GM19025 (cell line): ENCODE results near the gene NSMCE1.
"Not testable (repeated sequence)": the region's sequence is repeated elsewhere in the genome, so short reads cannot be mapped to it uniquely, and the experiment has no call there.

Experiments
- ATAC-seq: cut with Tn5 transposase; IDR thresholded peaks from one replicate; pipeline ENCODE4 v1.9.1; 2021; ENCODE audit warnings: mild to moderate bottlenecking, low read depth, moderate library complexity; ENCODE audit not compliant: unreplicated experiment

Gene NSMCE1

GRCh38 chr16:27220527-27220926 lies 48.0 kb downstream of the NSMCE1 start:
- no peak for ATAC-seq

DNA sequence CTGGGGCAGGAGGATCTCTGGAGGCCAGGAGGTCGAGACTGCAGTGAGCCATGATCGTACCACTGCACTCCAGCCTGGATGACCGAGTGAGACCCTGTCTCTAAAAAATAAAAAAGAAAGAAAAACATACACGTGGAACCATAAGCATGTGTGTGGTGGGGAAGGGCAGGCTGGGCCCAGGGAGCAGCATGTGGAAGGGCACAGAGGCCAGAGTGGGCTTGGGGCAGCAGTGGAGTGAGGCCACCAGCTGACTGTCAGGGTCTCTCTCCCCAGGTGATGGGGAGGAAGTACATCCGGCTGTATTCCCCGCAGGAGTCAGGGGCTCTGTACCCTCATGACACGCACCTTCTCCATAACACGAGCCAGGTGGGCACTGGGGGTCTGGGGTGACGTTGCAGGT lies 48.5 kb downstream of the NSMCE1 start:
- no peak for ATAC-seq

GRCh38 chr16:27219161-27219560 lies 49.4 kb downstream of the NSMCE1 start:
- ATAC-seq, result no peak

DNA sequence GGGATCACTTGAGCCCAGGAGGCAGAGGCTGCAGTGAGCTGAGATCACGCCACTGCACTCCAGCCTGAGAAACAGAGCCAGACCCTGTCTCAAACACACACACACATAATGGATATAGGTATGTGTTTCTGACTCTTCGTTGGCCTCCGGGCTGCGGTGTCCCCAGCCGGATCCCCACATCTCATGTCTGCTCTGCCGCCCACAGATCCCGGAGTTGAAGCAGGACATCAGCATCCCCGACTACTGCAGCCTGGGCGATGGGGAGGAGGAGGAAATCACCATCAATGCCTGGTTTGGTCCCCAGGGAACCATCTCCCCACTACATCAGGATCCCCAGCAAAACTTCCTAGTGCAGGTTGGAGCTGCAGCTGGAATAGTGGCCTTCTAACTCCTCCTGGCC lies 49.8 kb downstream of the NSMCE1 start:
- ATAC-seq, result no peak

DNA sequence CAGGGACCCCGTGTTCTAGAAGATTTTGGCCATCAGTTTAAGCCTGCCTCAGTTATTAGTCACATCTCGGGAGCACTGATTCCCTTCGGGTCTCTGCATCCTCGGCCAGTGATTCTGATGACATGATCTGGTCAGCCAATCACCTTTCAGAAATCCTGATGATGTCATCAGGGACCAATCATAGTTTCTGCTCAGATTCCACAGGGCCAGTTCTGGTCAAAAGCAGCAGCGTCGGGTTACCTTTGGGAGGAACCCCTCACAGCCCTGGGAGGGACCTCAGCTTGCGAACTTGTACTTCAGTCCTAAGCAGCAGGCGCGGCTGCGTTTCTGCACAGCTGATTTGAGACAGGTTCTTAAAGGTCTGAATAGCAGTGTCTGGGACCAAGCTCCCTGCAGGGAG lies 51.3 kb downstream of the NSMCE1 start:
- ATAC-seq, result no peak

- ATAC-seq, result no peak
Observed at GRCh38 chr16:27216297-27216885, 52.2 kb downstream of the NSMCE1 start.

GRCh38 chr16:27215660-27216059 lies 52.9 kb downstream of the NSMCE1 start:
- ATAC-seq, result no peak

- no peak for ATAC-seq
Observed at GRCh38 chr16:27214084-27214961, 54.2 kb downstream of the NSMCE1 start.

DNA sequence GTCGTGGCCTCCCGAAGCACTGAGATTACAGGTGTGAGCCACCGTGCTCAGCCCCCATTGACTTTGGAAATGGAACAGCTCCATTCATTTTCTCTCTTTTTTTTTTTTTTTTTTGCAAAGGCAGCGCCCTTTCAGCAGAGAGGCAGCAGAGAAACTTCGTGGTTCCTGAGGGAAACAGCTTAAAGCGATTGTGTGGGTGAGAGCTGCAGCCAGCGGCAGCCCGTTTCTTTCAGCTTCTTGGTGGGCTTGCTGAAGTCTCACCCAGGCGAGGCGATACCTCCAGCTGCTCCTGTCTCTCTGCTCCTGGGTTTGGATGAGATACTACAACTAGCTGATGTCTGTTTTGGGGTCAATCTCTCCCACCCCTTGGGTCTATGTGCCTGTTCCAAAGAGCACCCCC lies 57.5 kb downstream of the NSMCE1 start:
- no peak for ATAC-seq

GRCh38 chr16:27210174-27210573 lies 58.4 kb downstream of the NSMCE1 start:
- no peak for ATAC-seq

DNA sequence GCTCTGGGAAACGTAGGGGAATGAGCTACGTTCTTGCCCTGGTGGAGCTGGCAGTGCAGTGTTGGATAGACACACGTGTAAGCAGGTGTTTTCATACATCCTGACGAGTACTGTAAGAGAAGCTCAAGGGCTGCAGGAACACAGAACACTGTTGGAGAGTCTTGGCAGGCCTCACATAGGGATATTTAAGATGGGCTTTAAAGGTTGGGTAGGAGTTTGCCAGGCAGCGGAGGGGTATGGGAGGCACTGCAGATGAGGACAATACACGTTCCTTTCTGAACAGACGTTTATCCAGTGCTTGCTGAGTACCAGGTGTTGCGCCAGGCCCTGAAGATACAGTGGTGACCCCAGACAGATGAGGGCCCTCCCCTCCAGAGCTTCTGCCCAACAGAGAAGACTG lies 59.0 kb downstream of the NSMCE1 start:
- no peak for ATAC-seq

- ATAC-seq, result no peak
Observed at GRCh38 chr16:27208796-27209195, 59.8 kb downstream of the NSMCE1 start.

GRCh38 chr16:27208081-27208680 lies 60.4 kb downstream of the NSMCE1 start:
- no peak for ATAC-seq

DNA sequence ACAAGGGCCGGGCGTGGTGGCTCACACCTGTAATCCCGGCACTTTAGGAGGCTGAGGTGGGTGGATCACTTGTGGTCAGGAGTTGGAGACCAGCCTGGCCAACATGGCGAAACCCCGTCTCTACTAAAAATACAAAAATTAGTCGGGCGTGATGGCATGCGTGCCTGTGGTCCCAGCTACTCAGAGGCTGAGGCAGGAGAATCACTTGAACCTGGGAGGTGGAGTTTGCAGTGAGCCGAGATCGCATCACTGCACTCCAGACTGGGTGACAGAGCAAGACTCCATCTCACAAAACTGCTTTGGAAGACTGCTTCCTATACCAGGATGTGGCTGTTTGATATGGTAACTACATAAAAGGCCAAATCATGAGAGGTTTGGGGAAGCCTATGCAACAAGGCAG lies 61.5 kb downstream of the NSMCE1 start:
- ATAC-seq, result not testable (repeated sequence)

DNA sequence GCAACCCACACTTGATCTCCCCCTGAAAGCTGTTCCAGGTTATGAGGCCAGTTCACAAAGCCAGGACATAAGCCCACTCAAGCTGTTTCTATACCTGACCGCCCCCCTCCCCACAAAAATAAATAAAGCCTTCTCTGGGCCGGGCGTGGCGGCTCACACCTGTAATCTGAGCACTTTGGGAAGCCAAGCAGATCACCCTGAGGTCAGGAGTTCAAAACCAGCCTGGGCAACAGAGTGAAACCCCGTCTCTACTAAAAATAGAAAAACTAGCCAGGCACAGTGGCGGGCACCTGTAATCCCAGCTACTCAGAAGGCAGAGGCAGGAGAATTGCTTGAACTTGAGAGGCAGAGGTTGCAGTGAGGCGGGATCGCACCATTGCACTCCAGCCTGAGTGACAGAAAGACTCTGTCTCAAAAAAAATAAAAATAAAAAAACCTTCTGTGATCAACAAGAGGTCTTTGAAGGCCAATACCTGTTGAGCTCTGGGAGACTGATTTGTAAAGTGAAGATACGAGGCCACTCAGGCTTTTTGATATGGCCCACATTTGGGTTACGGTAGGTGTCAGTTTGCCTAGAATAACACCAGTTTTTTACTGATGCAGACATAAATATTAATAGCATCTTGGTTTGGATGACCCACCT lies 63.0 kb downstream of the NSMCE1 start:
- no peak for ATAC-seq

DNA sequence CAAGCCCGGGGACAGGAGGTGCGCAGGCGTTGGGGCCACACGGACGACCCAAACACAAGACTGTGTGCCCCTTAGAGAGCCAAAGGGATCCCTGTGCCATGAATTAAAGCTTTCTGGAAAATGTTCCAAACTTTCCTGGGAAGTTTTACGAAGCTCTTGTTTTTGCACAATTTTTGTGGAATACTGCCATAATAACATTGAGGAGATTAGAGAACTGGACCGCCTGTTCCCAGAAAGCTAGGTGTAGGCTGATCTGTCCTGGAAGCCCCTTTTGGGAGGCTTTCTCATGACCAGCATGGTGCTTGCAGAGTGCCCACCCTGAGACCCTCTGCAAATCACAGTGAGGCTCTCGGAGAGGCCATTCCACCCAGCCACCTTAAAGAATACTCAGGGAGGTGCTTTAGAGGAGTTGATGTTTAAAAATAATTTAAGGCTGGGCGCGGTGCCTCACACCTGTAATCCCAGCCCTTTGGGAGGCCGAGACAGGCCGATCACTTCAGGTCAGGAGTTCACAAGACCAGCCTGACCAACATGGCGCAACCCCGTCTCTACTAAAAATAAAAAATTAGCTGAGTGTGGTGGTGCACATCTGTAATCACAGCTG lies 64.2 kb downstream of the NSMCE1 start:
- ATAC-seq, result no peak

GRCh38 chr16:27203507-27204311 lies 64.9 kb downstream of the NSMCE1 start, which contains the start of gene KDM8:
TSS of gene KDM8 (plus strand) at chr16:27203526. CDS start at chr16:27210124, 6,598 bp downstream.
- ATAC-seq, result peak; percentile 79

- ATAC-seq, result peak; percentile 55
Observed at GRCh38 chr16:27202923-27203506, 65.6 kb downstream of the NSMCE1 start.

DNA sequence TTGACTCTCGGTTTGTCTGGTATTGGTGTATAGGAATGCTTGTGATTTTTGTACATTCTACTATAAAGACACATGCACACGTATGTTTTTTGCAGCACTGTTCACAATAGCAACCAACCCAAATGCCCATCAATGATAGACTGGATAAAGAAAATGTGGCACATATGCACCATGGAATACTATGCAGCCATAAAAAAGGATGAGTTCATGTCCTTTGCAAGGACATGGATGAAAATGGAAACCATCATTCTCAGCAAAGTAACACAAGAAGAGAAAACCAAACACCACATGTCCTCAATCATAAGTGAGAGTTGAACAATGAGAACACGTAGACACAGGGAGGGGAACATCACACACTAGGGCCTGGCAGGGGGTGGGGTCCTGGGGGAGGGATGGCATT lies 67.7 kb downstream of the NSMCE1 start:
- ATAC-seq, result not testable (repeated sequence)
